Measurements from ENCODE around the gene MAGI1.
A peak's percentile ranks its signal among the peaks of the same experiment; 100 is the strongest.
"Not testable (repeated sequence)": the region's sequence is repeated elsewhere in the genome, so short reads cannot be mapped to it uniquely, and the experiment has no call there.

The MAGI1 gene

DNA sequence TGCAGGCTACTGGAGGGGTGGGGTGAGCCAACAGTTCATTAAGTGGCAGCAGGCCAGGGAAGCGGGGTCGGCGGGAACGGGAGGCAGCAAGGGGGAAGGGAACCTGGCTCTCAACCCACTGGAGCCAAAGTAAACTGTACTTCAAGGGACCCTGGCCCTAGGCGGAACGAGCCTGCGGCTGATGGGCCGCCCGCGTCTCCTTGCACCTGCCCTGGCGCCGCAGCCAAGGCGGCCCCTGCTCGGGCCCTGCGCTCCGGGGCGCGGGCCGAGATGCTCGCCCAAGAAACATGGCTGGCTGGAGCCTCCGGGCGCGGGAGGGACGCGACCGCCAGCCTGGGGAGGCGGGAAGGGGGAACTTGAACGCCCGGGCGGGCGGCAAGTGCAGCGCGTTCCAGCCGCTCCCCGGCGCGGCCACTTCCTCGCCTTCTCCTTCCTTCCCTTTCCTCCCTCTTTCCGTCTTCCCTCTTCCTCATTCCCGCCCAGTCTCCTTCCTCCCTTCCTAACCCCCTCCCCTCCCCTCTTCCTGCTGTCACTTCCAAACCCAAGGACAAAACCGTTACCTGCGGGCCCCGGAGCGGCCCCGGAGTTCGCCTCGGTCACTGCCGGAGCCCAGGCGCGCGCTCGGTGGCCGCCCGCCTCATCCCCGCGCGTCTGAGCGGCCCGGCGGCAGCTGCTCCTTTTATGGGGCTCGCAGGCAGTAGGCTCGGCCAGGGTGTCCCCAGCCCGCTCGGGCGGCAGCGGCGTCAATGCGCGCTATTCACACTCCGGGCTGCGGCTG, 489.7 kb downstream of the MAGI1 start:
- peak; percentile 44 for DNase-seq

DNA sequence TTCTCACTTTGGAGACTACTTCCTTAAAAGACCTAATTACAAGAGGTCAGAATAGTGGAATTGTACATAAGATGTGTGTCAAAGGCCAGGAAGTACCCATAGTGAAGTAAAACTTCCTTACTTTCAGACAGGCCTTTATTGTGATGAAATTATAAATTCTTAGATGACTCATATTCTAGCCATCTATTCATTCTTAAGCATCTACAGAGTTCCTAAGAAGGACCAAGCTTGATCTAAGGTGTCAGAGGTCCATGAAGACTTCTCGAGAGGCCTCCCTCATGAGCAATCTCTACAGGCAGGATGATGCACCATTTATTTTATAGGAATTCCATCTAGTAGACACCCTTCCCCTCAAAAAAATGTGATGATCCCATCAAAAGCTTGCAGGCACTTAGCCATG, 493.3 kb downstream of the MAGI1 start:
- DNase-seq, result no peak

DNA sequence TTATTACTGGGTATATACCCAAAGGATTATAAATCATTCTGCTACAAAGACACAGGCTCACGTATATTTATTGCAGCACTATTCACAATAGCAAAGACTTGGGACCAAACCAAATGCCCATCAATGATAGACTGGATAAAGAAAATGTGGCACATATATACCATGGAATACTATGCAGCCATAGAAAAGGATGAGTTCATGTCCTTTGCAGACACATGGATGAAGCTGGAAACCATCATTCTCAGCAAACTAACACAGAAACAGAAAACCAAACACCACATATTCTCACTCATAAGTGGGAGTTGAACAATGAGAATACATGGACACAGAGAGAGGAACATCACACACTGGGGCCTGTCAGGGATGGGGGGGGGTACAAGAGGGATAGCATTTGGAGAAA, 495.3 kb downstream of the MAGI1 start:
- not testable (repeated sequence) for DNase-seq

DNA sequence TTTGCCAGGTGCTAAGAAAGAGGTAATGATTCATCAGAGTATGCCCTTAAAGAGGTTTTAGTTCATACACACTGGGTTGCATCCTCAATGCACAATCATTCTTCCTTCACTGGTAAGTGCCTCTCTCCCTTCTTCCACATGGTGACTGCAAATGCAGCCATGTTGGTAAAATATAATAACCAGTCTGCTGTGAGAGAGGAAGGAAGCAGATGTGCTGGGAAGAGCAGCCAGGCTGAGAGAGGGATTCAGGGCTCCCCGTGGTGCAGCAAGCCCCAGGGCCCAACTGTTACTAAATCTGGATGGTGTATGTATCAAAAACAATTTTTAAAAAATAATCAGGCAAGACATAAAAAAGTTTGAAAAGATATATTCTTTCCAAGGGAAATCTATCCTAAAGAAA, 498.1 kb downstream of the MAGI1 start:
- no peak for DNase-seq

DNA sequence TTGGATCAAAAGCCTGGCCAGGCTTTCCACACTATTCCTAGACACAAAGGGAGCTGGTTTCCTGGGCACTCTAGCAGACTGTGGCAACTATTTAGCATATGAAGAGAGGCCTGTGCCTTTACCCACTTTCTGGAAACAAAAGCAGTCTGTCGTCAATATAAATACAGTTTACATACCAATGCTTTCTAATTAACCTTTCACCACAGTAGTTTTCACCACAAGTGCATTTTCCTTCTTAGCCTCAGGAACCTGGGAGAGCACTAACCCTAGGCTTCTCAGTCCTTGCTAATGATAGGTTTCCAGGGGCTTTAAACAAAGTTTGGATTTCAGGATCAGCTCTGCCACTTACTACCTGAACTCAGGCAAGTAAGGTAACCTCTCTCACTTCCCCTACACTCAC, 499.1 kb downstream of the MAGI1 start:
- DNase-seq, result no peak

DNA sequence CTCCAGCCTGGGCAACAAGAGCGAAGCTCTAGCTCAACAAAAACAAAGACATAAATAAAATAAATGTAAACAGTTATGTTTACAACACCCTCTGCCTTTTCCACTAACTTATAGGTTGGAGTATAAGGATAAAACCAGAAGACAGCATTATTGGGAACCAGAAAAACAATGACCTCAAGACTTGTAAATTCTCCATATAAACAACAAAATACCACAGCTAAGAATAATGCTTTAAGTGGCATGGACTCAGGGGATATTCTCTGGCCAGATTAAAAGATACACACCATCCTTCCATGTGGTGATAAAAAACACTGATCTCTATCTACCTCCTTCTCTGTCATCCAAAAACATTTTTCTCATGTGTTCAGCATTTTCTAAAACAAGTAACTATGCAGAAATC, 500.6 kb downstream of the MAGI1 start:
- DNase-seq, result no peak

DNA sequence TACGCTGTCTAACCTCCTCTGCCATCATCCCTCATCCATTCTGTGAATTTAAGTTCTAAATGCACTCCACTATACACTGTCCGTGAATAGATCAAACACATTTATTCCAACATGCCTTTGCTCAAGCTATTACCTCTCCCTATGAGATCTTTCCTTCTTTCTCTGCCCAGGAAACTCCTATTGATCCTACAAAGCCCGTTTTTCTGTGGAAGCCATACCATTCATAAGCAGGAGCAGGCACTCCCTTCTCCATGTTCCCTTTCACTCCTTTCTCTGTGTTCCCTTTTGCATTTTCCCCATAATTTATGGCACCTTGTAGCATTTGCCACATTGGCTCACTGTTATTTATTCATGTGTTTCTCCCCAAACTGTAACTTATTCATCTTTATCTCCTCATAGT, 501.6 kb downstream of the MAGI1 start:
- no peak for DNase-seq

DNA sequence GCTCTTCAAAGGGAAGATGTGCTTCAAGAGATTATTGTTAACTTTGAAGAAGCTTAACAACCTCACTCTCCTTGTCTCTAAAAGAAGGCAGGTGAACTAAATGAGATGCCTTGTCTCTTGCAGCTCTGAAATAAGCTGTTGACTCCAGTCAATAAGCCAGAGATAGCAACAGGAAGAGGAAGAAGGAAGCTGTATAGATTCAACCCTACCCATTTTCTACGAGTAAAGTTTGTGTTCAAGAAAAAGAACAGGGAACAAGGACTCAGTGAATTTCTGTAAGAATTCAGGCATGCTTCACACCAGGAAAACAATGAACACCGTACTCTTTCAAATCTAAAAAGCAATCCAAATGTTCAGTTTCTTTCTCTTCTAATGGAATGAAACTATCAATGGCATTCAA, 503.5 kb downstream of the MAGI1 start:
- DNase-seq, result no peak

DNA sequence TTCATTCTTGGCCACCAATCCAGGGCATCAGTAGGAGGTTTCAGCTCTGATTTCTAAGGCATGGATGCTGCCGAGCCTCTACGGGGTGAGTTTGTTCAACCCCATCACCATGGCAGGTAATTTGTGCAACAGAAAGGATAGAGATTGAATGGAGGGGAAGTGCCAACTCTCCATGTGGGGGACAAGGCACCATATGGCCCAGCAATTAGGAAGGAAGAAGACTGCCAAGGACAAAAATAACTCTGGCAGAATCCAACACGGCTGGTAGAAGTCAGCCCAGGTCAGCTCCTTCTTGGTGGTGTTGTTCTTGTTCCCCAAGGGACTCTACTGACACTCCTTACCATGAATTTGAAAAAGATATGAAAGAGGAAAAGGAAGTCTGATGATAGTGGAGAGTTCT, 503.9 kb downstream of the MAGI1 start:
- no peak for DNase-seq

DNA sequence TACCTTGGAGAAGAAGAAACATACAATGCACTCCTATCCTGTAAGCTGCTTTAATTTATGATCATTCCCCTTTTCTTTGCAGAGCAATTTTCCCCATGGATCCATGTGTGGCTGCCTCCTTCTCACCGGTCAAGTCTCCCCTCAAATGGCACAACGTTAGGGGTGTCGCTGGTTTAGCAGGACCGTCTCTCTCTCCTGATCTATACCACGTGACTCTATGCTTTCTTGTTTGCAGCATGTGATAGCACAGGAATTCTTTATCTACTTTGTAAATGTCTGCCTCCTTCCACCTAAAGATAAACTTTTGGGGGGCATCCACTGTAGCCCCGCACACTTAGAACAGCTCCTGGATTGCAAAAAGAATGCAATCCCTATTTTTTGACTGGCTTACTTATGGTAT, 506.0 kb downstream of the MAGI1 start:
- no peak for DNase-seq

DNA sequence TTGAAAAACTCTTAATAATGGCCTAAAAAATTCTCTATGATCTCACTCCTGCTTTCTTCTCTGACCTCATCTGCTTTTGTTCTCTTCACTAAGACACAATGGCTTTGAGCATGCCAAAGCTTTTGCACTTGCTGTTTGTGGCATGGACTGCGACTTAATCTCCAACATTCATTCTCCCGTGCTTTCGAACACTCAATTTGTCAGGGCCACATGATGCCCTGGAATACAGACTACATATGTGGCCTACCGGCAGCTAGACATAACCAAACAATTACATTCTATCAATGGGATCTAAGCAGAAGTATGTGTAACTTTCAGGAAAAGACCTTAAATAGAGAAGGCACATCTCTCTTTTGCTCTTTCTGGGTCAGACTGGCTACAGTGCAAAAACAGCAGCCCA, 506.5 kb downstream of the MAGI1 start:
- no peak for DNase-seq

DNA sequence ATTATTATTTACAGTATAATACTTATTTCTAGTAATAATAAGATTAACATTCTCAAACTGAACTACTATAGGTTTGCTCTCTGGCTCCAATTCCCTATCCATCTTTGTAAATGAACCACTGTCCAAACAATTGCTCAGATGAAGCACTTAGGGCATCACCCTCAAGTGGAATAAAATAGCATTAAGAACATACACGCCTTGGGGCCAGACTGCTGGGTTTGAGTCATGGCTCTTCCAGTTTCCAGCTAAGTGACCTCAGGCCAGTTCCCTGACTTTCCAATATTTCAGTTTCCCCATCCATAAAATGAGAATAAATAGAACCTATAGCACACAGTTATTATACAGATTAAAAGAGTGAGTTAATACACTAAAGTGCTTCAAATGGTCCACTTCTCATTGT, 507.2 kb downstream of the MAGI1 start:
- no peak for DNase-seq

DNA sequence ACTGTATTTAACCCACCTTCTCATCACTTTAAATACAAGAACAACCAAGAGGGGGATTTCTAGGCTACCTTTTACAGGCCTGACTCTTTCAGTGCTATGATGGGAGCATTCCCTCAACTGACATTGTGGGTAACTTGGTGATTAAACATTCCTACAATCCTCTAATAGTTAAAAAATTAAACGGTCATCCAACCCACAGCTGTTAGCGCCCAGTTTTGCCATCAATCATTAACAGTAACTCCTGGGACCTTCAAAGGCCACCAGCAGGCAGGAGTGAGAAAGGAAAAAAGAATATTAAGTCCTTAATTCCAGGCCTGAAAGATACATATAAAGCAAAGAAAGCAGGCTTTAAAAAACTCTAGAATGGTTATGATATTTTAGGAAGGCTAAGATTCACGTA, 512.1 kb downstream of the MAGI1 start:
- no peak for DNase-seq

DNA sequence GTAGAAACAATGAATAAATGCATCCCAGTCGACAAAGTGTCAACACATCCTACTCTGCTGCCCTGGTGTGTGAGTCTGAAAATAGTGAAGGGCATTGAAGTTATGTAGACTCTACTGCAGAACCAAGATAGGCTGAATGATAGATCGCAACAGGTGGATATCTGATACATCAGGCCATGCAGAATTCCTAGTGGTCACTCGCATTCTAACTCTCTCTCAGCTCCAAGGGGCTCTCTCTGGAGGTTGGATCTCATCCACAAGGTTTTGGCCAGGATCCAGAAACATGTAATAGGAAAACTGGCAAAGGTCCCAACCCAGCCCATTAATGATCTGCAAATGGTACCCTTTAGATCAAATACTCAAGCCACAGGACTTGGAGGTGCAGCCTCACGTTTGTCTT, 514.1 kb downstream of the MAGI1 start:
- peak; percentile 41 for DNase-seq

DNA sequence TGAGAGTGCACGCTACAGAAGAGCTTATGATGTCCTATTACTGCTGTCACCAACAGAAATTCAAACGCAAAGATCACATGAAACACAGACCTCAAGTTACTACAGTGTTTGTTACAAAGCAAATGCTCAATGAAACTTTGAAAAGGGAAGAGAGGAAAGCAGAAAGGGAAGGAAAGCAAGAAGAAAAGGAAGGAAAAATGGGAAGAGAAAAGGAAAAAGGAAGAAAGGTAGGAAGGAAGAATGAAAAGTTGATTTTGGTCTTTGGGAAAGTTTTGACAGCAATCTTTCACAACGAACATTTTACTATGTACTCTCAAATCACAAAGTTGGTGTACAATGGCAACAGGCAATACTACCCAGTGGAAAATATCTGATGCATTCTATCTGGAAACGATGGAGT, 514.8 kb downstream of the MAGI1 start:
- DNase-seq, result no peak

DNA sequence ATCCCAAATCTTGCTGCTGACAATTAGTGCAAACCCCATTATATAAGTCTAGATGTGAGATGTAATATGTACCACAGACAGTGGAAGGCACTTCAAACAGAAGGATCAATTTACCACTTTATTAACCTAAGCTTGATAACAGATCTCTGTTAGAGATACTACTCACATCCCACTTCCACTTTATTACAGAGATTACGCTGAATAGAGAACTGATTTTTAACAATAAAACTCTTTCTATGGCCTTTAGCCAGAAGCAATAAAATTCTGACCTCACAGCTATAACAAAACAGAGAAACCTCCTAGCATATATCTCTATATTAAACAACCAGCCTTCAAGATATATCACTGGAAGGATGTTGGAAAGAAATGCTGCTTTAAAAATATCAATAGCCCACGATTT, 517.7 kb downstream of the MAGI1 start:
- DNase-seq, result no peak

DNA sequence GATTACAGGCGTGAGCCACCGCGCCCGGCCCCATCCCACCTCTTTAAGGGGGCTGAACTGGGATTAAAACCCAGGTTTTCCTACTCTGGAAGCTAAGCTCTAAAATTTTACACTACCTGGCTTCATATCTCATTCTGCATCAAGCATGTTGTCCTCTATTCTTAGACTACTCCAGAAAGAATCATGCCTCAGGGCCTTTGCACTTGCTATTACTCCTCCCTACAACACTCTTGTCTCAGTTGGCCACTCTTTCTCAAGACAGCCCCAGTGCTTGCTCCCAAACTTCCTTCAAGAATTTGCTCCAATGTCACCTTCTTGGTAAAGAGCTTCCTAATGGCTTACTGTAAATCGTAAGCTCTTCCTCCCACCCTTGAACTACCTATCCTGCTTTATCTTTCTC, 521.7 kb downstream of the MAGI1 start:
- no peak for DNase-seq

DNA sequence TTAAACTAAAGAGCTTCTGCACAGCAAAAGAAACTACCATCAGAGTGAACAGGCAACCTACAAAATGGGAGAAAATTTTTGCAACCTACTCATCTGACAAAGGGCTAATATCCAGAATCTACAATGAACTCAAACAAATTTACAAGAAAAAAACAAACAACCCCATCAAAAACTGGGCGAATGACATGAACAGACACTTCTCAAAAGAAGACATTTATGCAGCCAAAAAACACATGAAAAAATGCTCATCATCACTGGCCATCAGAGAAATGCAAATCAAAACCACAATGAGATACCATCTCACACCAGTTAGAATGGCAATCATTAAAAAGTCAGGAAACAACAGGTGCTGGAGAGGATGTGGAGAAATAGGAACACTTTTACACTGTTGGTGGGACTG, 524.4 kb downstream of the MAGI1 start:
- not testable (repeated sequence) for DNase-seq

DNA sequence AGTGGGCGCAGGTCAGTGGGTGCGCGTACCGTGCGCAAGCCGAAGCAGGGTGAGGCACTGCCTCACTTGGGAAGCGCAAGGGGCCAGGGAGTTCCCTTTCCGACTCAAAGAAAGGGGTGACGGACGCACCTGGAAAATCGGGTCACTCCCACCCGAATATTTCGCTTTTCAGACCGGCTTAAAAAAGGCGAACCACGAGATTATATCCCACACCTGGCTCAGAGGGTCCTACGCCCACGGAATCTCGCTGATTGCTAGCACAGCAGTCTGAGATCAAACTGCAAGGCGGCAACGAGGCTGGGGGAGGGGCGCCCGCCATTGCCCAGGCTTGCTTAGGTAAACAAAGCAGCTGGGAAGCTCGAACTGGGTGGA, 529.3 kb downstream of the MAGI1 start:
- not testable (repeated sequence) for DNase-seq

DNA sequence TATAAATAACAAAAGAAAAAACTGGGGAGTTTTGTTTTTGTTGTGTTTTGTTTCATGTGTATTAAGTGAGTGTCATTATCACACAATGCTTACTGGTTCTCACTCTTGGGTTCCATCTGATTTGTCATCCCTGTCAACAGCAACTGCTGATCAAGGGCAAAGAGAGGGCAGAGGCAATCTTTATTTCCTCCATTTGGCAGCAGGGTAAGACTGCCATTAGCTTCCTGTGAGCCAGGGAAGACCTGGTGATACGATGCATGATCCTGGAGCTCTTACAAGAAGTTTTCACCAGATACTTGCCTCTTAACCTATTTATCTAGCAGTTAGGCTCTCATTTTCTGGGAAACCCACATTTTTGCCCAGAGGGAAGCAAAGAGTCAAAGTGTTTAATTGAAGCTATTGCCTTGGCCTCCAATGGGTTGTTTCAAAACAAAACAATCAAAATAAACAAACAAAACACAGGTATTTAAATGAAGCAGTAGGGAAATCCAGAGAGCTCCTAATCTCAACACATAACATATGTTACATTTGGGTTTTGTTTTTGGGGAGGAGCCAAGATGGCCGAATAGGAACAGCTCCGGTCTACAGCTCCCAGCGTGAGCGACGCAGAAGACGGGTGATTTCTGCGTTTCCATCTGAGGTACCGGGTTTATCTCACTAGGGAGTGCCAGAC, 529.8 kb downstream of the MAGI1 start:
- DNase-seq, result no peak

DNA sequence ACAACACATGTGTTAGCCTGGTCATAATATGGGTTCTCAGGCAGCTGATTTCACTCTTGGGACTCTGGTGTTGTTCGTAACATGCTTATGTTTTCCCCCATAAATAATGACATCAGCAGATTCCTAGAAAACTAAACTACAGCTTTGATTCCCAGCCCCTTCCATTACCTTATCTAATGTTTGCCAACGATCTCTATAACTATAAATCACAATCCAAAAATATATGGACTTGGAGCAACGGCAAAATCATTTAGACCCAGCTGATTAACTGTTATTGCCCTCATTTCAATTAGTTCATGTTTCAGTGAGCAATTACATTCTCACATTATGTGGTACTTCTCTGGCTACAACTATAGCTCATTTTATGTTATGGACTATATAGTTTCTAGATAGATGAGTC, 531.3 kb downstream of the MAGI1 start:
- no peak for DNase-seq

DNA sequence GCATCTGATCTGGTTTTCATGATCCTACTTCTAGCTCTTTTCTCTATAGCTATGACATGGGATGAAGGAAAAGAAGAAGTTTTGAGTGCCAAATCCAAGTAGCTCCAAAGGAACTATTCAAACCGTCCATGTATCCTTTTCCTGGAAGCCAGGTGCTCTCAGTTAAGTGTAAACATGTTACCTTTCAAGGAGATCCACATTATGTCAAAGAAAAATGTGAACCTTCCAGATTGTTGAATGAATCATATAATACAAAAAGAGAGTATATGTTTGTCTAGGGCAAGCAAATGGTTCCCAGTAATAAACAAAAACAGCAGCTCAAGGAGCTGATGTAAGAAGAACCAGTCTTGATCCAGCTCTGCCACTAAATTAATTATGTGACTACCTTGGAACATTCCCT, 534.9 kb downstream of the MAGI1 start:
- no peak for DNase-seq

DNA sequence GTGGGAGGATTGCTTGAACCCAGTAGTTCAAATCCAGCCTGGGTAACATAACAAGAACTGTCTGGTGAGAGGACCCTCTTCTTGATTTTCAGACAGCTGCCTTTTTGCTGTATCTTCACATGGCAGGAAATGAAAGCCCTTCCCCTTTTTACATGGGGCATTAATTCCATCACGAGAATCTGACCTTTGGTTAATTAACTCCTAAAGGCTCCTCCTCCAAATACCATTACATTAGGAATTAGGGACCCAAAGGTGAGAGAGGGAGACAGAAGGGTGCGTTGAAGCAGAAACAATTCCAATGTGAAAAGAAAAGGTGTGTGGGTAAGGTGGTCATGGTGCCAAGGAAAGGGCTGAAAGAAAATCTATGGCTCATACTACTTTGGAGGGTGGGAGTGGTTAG, 536.2 kb downstream of the MAGI1 start:
- no peak for DNase-seq

DNA sequence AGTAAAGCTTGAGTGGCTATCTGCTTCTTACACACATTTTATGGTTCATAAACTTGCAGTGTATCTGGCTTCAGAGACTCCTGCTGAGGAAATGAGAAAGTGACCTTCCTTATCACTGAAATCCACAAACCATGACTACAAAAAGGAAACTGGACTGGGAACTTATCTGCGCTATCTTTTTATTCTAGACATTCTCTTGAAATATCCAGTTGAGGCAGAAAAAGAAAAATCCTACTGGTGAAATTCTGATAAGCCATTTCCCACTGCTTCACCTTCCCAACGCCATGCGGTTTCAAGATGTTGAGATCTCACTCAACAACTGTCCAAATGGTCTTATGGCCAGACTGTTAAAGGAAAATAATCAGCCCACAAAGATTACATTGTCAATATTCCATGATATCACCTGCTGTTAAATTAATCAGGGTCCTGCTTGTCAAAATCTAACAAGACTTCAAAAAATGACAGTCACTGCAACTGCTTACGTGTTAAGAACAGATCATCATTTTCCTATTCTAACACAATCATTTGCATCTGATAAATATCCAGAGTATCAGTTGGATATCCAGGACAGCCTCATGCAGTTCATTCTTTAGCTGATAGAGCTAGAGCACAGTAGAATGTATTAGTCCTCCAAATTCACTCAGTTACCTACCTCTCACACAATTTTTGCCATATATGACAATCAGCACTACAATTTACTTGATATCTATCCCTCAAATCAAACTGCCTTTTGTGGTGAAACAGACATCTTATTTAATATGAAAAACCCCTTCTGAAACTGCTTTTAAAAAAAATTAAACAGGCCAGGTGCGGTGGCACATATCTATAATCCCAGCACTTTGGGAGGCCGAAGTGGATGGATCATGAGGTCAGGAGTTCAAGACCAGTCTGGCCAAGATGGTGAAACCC, 538.1 kb downstream of the MAGI1 start:
- DNase-seq, result no peak
